Measurements from ENCODE around the gene PUS10.

DNA sequence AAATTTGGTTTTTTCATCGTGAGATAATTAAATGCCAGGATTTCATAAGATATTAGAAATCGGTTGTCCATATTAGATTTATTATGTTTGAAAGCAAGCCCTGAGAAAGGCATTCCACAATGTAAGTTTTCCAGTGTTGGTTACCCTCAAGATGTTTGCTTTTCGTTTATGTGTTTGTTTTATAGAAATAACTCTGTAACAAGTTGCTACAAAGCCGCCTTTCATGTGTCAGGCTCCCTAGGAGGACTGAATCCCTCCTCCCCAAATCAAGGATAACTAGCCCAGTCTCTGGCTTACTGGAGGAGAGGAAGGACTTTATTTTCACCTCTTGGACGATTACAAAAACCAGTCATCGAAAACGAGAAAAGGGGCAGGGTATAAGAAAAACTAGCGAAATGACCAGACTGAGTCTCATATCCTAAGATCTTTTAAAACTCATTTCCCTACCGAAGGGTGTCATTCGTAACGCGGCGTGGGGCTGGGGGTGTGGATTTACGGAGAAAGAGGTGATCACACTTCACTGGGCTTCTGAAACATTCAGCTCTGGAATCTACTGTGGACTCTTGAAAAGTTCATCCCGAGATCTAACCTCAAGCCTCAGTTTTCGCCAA is 1.6 kb downstream of the PUS10 start:
- TF ChIP-seq, protein P1, sequence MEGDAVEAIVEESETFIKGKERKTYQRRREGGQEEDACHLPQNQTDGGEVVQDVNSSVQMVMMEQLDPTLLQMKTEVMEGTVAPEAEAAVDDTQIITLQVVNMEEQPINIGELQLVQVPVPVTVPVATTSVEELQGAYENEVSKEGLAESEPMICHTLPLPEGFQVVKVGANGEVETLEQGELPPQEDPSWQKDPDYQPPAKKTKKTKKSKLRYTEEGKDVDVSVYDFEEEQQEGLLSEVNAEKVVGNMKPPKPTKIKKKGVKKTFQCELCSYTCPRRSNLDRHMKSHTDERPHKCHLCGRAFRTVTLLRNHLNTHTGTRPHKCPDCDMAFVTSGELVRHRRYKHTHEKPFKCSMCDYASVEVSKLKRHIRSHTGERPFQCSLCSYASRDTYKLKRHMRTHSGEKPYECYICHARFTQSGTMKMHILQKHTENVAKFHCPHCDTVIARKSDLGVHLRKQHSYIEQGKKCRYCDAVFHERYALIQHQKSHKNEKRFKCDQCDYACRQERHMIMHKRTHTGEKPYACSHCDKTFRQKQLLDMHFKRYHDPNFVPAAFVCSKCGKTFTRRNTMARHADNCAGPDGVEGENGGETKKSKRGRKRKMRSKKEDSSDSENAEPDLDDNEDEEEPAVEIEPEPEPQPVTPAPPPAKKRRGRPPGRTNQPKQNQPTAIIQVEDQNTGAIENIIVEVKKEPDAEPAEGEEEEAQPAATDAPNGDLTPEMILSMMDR (IDR thresholded peaks at IDR 0.05): no peak
- TF ChIP-seq POLR2A (IDR thresholded peaks at IDR 0.05): no peak

Measured in Peyer's patch (tissue), 4 donors.